WERI-Rb-1 (cell line): ENCODE data around the gene SMNDC1.
"Not testable (repeated sequence)": the region's sequence is repeated elsewhere in the genome, so short reads cannot be mapped to it uniquely, and the experiment has no call there.

Experiments
- DNase-seq: peaks from one replicate; pipeline ENCODE4 v3.0.0-alpha.2; 2020
- H3K27ac ChIP-seq: fragments of 250-450 bp; sonication (Bioruptor Pico); 2 replicates; pipeline ENCODE4 v1.5.1; 2020; ENCODE audit warnings: mild to moderate bottlenecking, moderate library complexity
- H3K27me3 ChIP-seq: fragments of 250-450 bp; sonication (Bioruptor Pico); 2 replicates; pipeline ENCODE4 v1.5.1; 2021; ENCODE audit warnings: mild to moderate bottlenecking, low read depth, moderate library complexity; ENCODE audit not compliant: insufficient read depth, severe bottlenecking
- H3K36me3 ChIP-seq: fragments of 250-450 bp; sonication (Bioruptor Pico); 2 replicates; pipeline ENCODE4 v1.5.1; 2020; ENCODE audit warnings: mild to moderate bottlenecking, moderate library complexity
- H3K4me3 ChIP-seq: 2 replicates; pipeline ENCODE4 v1.5.1; 2011; ENCODE audit warnings: low read depth, mild to moderate bottlenecking, control low read depth, low read length
- H3K9me3 ChIP-seq: fragments of 250-450 bp; sonication (Bioruptor Pico); 2 replicates; pipeline ENCODE4 v1.5.1; 2021; ENCODE audit warnings: mild to moderate bottlenecking, moderate library complexity; ENCODE audit not compliant: severe bottlenecking
- TF ChIP-seq, protein P1 (sequence below): IDR thresholded peaks from 2 replicates; pipeline ENCODE4 v1.5.1; 2011; ENCODE audit warnings: low read depth, mild to moderate bottlenecking, control low read depth, inconsistent platforms, low read length

SMNDC1 gene

DNA sequence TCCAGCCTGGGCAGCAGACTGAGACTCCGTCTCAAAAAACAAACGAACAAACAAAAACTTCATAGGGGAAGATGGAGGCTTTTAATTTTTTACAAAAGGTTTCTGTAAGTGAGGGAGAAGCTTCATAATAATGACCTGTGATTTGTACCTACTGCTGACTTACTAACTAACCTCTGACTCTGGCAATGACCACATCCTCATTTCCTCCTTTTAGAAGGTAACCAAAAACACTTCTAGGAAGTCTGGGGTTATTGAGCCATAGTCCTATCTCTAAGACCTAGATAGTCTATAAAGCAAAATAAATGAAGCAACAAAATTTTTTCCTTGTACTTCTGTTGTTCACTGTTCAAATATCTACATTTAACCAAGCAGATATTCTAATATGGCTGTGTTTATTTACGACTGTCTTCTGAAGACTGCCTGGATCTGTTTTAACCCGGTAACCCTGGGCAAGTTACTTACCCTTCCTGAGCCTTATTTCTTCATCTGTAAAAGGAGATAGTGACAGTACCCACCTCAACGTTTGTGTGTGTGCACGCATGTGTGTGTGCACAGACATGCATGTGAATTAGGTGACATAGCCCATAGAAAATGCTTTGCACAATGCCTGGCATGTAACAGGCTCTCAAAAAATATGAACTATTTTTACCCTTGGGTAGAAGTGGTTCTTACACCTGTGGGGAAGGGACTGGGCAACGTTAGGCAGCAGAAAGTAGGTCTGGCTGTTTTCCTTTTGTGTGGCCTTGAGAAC, 30.8 kb upstream of the SMNDC1 start:
- no peak for DNase-seq
- no peak overlapping the region for H3K4me3 ChIP-seq
- no peak overlapping the region for H3K27ac ChIP-seq
- no peaks in the 10 kb centered on the region for H3K36me3 ChIP-seq
- TF ChIP-seq, protein P1, sequence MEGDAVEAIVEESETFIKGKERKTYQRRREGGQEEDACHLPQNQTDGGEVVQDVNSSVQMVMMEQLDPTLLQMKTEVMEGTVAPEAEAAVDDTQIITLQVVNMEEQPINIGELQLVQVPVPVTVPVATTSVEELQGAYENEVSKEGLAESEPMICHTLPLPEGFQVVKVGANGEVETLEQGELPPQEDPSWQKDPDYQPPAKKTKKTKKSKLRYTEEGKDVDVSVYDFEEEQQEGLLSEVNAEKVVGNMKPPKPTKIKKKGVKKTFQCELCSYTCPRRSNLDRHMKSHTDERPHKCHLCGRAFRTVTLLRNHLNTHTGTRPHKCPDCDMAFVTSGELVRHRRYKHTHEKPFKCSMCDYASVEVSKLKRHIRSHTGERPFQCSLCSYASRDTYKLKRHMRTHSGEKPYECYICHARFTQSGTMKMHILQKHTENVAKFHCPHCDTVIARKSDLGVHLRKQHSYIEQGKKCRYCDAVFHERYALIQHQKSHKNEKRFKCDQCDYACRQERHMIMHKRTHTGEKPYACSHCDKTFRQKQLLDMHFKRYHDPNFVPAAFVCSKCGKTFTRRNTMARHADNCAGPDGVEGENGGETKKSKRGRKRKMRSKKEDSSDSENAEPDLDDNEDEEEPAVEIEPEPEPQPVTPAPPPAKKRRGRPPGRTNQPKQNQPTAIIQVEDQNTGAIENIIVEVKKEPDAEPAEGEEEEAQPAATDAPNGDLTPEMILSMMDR: no peak
- H3K27me3 ChIP-seq: no peaks in the 10 kb centered on the region
- peaks cover 11% of the 10 kb centered on the region for H3K9me3 ChIP-seq

DNA sequence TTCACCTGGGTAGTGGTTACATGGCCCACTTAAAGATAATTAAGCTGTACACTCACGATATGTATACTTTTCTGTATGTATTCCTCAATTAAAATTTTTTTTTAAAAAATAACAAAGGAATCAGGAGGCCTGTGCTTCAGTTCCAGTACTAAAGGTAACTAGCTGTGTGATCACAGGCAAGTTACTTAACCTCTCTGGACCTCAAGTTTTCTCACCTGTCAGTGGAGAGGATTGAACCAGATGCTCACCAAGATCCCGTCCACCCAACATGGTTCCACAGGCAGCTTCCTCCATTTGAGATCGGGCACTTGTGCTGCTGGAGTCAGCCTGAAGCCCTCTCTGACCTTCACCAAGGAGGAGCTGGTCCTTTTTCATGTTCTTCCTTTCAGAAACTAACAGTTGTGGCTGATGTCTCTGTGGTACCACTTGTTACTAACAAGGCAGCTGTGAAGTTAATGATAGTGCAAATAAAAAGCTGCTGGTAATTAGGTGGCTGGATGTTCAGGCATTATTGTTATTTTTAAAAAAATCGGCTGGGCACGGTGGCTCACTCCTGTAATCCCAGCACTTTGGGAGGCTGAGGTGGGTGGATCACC, 29.4 kb upstream of the SMNDC1 start:
- Histone ChIP-seq H3K27me3 (no peaks in the 10 kb centered on the region), H3K27ac (no peak overlapping the region), H3K4me3 (no peak overlapping the region), H3K9me3 (peaks cover 21% of the 10 kb centered on the region), H3K36me3 (no peaks in the 10 kb centered on the region)
- no peak for DNase-seq
- TF ChIP-seq, protein P1: no peak

DNA sequence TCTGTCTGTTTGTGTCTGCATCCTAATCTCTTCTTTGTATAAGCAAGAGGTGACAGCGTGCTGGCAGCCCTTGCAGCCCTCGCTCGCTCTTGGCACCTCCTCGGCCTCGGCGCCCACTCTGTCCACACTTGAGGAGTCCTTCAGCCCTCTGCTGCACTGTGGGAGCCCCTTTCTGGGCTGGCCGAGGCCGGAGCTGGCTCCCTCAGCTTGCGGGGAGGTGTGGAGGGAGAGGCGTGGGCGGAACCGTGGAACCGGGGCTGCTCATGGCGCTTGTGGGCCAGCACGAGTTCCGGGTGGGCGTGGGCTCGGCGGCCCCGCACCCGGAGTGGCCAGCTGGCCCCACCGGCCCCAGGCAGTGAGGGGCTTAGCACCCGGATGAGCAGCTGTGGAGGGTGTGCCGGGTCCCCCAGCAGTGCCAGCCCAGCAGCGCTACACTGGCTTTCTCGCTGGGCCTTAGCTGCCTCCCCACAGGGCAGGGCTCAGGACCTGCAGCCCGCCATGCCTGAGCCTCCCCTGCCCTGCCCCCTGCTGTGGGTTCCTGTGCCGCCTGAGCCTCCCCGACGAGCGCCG, 26.6 kb upstream of the SMNDC1 start:
- H3K27ac ChIP-seq, H3K4me3 ChIP-seq, DNase-seq, H3K36me3 ChIP-seq, H3K27me3 ChIP-seq: not testable (repeated sequence)
- peaks cover 21% of the 10 kb centered on the region for H3K9me3 ChIP-seq

DNA sequence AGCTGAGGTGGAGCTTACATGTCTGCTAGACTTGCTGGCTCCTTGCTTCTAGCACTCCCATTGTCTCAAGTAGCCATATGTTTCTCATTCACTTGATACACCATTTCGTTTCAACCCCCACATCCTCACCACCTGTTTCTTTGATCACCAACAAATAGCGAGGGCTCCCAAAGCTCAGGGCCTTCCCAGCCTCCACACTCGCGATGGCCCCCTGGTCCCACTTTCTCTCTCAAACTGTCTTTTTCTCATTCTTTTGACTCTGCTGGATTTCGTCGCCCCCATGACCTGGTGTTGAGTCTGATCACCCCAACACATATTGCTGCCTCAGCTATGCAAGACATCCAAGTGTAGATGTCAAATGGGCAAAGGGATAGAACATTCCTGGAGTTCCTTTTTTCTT, 26.0 kb upstream of the SMNDC1 start:
- H3K36me3 ChIP-seq: no peaks in the 10 kb centered on the region
- no peak for DNase-seq
- no peaks in the 10 kb centered on the region for H3K27me3 ChIP-seq
- no peak overlapping the region for H3K27ac ChIP-seq
- no peak overlapping the region for H3K4me3 ChIP-seq
- H3K9me3 ChIP-seq: peaks cover 21% of the 10 kb centered on the region
- TF ChIP-seq, protein P1: no peak

DNA sequence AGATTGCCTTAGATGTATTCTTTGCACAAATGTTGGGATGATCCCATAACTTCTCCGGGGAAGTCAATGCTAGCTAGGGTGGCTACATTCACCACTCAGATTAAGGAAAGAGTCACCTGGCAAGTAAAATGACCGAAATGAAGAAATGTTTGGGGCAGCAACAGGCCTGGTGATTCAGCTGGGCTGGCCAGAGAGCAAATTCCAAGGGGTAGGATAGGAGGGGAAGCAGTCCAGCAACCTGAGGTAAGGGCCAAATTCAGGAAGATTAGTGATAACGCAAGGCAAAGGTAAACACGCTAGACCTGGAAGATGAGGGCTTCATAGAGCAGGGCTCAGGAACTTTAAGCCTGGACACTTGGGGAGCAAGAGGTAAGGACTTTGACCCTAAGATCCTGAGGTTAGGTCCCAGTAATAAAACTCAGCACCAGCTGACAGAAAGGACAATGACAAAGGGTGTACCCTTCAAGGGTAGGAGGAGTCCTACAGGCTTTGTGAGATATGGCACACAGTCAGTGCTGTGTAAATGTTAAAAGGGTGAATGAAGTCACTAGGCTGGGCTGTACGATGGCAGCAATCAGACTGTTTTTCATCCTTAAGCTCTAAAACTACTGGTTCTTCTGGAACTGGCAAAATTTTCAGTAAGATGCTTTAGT, 22.7 kb upstream of the SMNDC1 start:
- Histone ChIP-seq H3K36me3 (no peaks in the 10 kb centered on the region), H3K27me3 (no peaks in the 10 kb centered on the region), H3K4me3 (no peak overlapping the region), H3K9me3 (peaks cover 21% of the 10 kb centered on the region), H3K27ac (no peak overlapping the region)
- no peak for DNase-seq
- TF ChIP-seq, protein P1: no peak

DNA sequence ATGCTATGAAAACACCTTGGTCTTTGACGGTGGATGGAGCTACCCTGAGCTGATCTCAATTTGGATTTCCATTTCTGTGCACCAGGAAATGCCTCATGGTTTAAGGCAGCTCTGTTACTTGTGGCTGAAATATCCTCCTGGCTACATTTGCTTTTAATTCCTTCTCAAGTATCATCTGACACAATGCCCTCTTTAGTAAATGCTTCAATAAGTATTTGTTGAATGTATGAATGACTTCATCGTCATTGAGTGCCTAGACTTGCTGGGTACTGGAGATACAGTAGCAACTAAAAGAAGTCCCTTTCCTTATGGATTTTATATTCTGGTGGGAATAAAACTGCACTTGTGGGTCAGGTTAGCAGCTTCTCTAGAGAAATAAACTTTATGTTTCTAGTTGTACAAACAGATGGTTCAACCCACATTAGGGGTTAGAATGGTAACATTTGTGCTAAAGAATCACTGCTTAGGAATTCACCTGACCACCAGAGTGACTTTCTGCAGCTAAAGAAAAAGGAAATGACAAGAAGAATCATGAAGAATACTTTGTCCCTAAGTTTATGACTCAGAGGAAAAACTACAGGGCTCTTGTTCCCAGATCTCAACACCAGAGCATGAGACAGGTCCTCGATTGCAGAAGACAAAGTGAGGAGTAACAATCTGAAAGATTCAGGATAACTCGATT, 21.8 kb upstream of the SMNDC1 start:
- no peaks in the 10 kb centered on the region for H3K27me3 ChIP-seq
- H3K4me3 ChIP-seq: no peak overlapping the region
- TF ChIP-seq, protein P1: no peak
- no peak for DNase-seq
- H3K27ac ChIP-seq: no peak overlapping the region
- peaks cover 17% of the 10 kb centered on the region for H3K9me3 ChIP-seq
- H3K36me3 ChIP-seq: no peaks in the 10 kb centered on the region
